NB4 (cell line): ENCODE measurements around the gene WIZ.

Experiments used
- DNase-seq: peaks from one replicate; pipeline ENCODE4 v3.0.0; 2010; ENCODE audit warnings: low read depth
- H3K4me3 ChIP-seq: one replicate; pipeline ENCODE4 v1.5.1; 2011; ENCODE audit warnings: mild to moderate bottlenecking, low read depth, low read length, moderate library complexity
- MYC ChIP-seq: IDR thresholded peaks from 2 replicates; pipeline ENCODE4 v1.6.1; 2011; ENCODE audit warnings: low read depth, low read length
- POLR2A ChIP-seq: IDR thresholded peaks from 2 replicates; pipeline ENCODE4 v1.6.1; 2011; ENCODE audit warnings: mild to moderate bottlenecking; ENCODE audit not compliant: insufficient read length; ENCODE audit errors: extremely low read depth
- TF ChIP-seq, protein P1 (sequence below): IDR thresholded peaks from one replicate; pipeline ENCODE4 v1.5.1; 2012; ENCODE audit warnings: low read depth, low read length
- TF ChIP-seq, protein P2 (sequence below): IDR thresholded peaks from 2 replicates; pipeline ENCODE4 v1.6.1; 2011; ENCODE audit warnings: low read depth, low read length

WIZ gene

DNA sequence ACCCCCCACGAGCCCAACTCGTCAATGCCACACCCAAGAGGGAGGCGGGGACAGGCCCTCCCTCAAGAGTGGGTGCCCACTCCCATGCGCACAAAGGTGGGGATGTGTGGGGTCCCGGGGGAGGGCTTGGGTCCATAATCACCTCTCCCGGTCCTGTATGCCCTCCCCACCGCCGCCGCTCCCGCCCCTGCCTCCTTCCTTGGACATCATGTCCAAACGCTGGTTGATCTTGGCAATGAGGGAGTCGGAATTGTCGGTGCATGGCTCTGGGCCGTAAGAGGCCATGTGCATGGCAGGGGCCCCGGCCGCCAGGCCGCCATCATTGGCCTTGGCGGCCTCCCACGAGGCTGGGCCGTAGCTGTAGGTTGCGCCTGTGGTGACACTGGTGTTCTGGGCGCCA lies 76.1 kb downstream of the WIZ start:
- H3K4me3 ChIP-seq = no peak overlapping the region
- TF ChIP-seq, protein P1, sequence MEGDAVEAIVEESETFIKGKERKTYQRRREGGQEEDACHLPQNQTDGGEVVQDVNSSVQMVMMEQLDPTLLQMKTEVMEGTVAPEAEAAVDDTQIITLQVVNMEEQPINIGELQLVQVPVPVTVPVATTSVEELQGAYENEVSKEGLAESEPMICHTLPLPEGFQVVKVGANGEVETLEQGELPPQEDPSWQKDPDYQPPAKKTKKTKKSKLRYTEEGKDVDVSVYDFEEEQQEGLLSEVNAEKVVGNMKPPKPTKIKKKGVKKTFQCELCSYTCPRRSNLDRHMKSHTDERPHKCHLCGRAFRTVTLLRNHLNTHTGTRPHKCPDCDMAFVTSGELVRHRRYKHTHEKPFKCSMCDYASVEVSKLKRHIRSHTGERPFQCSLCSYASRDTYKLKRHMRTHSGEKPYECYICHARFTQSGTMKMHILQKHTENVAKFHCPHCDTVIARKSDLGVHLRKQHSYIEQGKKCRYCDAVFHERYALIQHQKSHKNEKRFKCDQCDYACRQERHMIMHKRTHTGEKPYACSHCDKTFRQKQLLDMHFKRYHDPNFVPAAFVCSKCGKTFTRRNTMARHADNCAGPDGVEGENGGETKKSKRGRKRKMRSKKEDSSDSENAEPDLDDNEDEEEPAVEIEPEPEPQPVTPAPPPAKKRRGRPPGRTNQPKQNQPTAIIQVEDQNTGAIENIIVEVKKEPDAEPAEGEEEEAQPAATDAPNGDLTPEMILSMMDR = no peak
- no peak for TF ChIP-seq POLR2A
- TF ChIP-seq, protein P2, sequence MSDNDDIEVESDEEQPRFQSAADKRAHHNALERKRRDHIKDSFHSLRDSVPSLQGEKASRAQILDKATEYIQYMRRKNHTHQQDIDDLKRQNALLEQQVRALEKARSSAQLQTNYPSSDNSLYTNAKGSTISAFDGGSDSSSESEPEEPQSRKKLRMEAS = no peak
- DNase-seq = no peak

DNA sequence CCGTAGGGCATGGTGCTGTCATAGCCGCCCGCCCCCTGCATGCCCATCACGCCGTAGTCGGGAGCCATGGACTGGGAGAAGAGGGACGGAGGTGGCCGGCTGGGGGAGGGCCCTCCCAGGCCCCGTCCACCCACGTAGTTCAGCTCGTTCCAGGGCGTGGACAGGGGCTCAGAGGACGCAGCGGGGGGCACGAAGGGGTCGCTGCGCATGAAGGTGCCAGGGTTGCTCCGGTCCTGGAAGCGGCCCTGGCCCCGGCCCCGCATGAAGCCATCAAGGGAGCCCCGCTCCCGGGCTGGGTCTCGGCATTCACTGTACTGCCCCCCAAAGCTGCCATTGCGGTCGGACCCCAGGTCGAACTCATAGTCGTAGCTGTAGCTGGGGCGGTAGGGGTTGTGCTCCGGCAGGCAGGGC lies 76.9 kb downstream of the WIZ start:
- TF ChIP-seq, protein P1 = no peak
- TF ChIP-seq POLR2A (no peak), MYC (no peak)
- TF ChIP-seq, protein P2 = no peak
- no peak for DNase-seq
- no peak overlapping the region for H3K4me3 ChIP-seq

- no peak for DNase-seq
- TF ChIP-seq, protein P2 = no peak
- TF ChIP-seq MYC = no peak
- no peak for TF ChIP-seq POLR2A
- TF ChIP-seq, protein P1 = no peak
Observed at GRCh38 chr19:15372470-15372869, 77.3 kb downstream of the WIZ start.

DNA sequence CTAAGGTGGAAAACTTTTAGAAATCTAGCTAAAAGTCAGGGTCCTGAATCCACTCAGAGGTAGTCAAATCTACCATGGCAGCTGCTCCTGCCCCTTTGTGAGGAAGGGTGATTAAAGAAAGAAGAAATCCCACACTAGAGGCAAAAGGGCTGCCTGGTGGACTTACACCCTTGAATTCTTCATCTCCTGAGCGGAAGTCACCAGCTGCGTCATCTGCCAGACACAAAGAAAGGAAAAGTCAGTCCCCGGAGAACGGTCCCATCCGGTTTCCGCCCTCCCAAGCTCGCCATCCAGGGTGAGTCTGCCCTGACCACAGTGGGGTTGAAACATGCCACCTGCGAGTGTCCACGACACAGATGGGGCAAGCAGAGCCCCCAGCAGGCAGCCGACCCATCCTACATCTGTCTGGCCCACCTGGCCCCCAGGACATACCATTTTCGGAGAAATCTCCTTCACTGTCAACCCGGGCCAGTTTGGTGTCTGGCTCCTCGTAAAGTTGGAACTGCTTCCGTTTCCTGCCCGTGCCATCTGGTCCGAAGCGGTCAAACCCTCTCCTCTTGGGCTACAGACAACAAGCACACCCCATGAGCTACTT lies 77.9 kb downstream of the WIZ start:
- TF ChIP-seq, protein P1 = no peak
- TF ChIP-seq, protein P2 = no peak
- TF ChIP-seq POLR2A = no peak
- no peak for TF ChIP-seq MYC
- H3K4me3 ChIP-seq = no peak overlapping the region
- no peak for DNase-seq

More at GRCh38 chr19:15372470-15372869, 77.3 kb downstream of the WIZ start:
- no peak overlapping the region for H3K4me3 ChIP-seq

GRCh38 chr19:15371119-15371518 lies 78.6 kb downstream of the WIZ start:
- no peak for TF ChIP-seq POLR2A
- no peak overlapping the region for H3K4me3 ChIP-seq
- DNase-seq = no peak
